Measurements from ENCODE around the gene KCNA4. TPM values are rescaled to one million over a fixed set of nuclear protein-coding genes. Genes with fewer than 3 reads are reported as not detected.
"Not testable (repeated sequence)": the region's sequence is repeated elsewhere in the genome, so short reads cannot be mapped to it uniquely, and the experiment has no call there.

The KCNA4 gene
- total RNA-seq, 4 donors from 2014 or later, result 0.07 to 0.35 (median 0.22) TPM

- Histone ChIP-seq H3K4me3 (no peak overlapping the region), H3K4me1 (no peaks in the 10 kb centered on the region), H3K36me3 (no peaks in the 10 kb centered on the region), H3K27ac (no peak overlapping the region), H3K27me3 (no peaks in the 10 kb centered on the region), H3K9me3 (no peaks in the 10 kb centered on the region)
- WGBS, 2 donors (ENCODE audit: low coverage in 1 of 2), result 74 to 100% methylated on average over 1 to 4 of the region's 4 CpGs
- ATAC-seq, result no peak
- TF ChIP-seq CTCF (IDR thresholded peaks at IDR 0.05) (no peak), POLR2A (IDR thresholded peaks at IDR 0.05) (no peak), POLR2AphosphoS5 (IDR thresholded peaks at IDR 0.05) (no peak), EP300 (IDR thresholded peaks at IDR 0.05) (no peak)
Observed at GRCh38 chr11:29984544-29984943, 32.3 kb downstream of the KCNA4 start.

- TF ChIP-seq POLR2AphosphoS5 (IDR thresholded peaks at IDR 0.05) (no peak), EP300 (IDR thresholded peaks at IDR 0.05) (no peak), POLR2A (IDR thresholded peaks at IDR 0.05) (no peak), CTCF (IDR thresholded peaks at IDR 0.05) (no peak)
- 42 to 65% methylated on average over 2 of the region's 2 CpGs for WGBS, 2 donors (ENCODE audit: low coverage in 1 of 2)
- no peak overlapping the region for H3K27ac ChIP-seq
Observed at GRCh38 chr11:29978549-29978948, 38.3 kb downstream of the KCNA4 start.

GRCh38 chr11:29975580-29975979 is 41.2 kb downstream of the KCNA4 start:
- ATAC-seq, H3K4me3 ChIP-seq, H3K27ac ChIP-seq, H3K9me3 ChIP-seq, H3K36me3 ChIP-seq, H3K27me3 ChIP-seq, H3K4me1 ChIP-seq: not testable (repeated sequence)
- 98% methylated on average over 5 of the region's 10 CpGs; no CpG with 5 or more reads in 1 of the 2 donors for WGBS, 2 donors (ENCODE audit: low coverage in 1 of 2)

More at GRCh38 chr11:29978549-29978948, 38.3 kb downstream of the KCNA4 start:
- Histone ChIP-seq H3K36me3 (no peaks in the 10 kb centered on the region), H3K4me3 (no peak overlapping the region), H3K27me3 (no peaks in the 10 kb centered on the region), H3K9me3 (no peaks in the 10 kb centered on the region), H3K4me1 (no peaks in the 10 kb centered on the region)
- no peak for ATAC-seq

GRCh38 chr11:29963796-29964195 is 53.0 kb downstream of the KCNA4 start:
- ATAC-seq, result no peak
- Histone ChIP-seq H3K36me3 (no peaks in the 10 kb centered on the region), H3K4me1 (no peaks in the 10 kb centered on the region), H3K27ac (no peak overlapping the region), H3K27me3 (no peaks in the 10 kb centered on the region), H3K4me3 (no peak overlapping the region), H3K9me3 (no peaks in the 10 kb centered on the region)
- 94 to 100% methylated on average over 1 to 2 of the region's 2 CpGs for WGBS, 2 donors (ENCODE audit: low coverage in 1 of 2)
- TF ChIP-seq POLR2A (IDR thresholded peaks at IDR 0.05) (no peak), EP300 (IDR thresholded peaks at IDR 0.05) (no peak), POLR2AphosphoS5 (IDR thresholded peaks at IDR 0.05) (no peak), CTCF (IDR thresholded peaks at IDR 0.05) (no peak)

GRCh38 chr11:29963036-29963435 is 53.8 kb downstream of the KCNA4 start:
- Histone ChIP-seq H3K27ac (no peak overlapping the region), H3K4me3 (no peak overlapping the region), H3K27me3 (no peaks in the 10 kb centered on the region), H3K36me3 (no peaks in the 10 kb centered on the region), H3K4me1 (no peaks in the 10 kb centered on the region), H3K9me3 (no peaks in the 10 kb centered on the region)
- ATAC-seq, result no peak
- TF ChIP-seq POLR2A (IDR thresholded peaks at IDR 0.05), result no peak
- no peak for TF ChIP-seq EP300 (IDR thresholded peaks at IDR 0.05)
- TF ChIP-seq CTCF (IDR thresholded peaks at IDR 0.05), result no peak
- TF ChIP-seq POLR2AphosphoS5 (IDR thresholded peaks at IDR 0.05), result no peak
- WGBS, 2 donors (ENCODE audit: low coverage in 1 of 2), result 80 to 90% methylated on average over 1 to 2 of the region's 2 CpGs

Data from gastroesophageal sphincter (tissue), 4 donors.